Cardiac fibroblast (primary cell): ENCODE data around the gene TAOK1.

Experiments used
- DNase-seq, 2 donors: peaks; one replicate each; pipeline versions ENCODE4 v3.0.0 to v3.0.0-alpha.2; 2010; ENCODE audit warnings: low read depth in 2 of 2
- H3K4me3 ChIP-seq, 2 donors: replicated peaks in 1 of 2; 1 replicate in 1 of 2; 2 replicates in 1 of 2; pipeline ENCODE4 v1.5.1; 2011; ENCODE audit warnings: low read depth in 2 of 2, low read length in 2 of 2, mild to moderate bottlenecking in 2 of 2, moderate library complexity in 1 of 2
- CTCF ChIP-seq: IDR thresholded peaks from one replicate; pipeline ENCODE4 v1.5.1; 2011; ENCODE audit warnings: low read depth, mild to moderate bottlenecking, low read length, inconsistent platforms

The TAOK1 gene

DNA sequence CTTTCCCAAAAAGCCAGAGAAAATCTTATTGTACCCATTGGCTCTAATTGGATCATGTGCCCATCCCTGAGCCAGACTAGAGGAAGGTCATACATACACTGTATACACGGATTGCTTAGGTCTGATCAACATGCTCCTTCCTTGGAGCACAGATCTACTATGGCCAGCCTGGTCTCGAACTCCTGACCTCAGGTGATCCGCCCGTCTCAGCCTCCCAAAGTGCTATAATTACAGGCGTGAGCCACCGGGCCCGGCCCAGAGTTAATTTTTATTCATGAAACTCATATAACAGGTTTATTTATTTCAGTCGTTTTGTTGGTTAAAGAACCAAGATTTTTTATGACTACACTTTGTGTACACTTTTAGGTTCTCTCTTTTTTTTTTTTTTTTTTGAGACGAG lies 1.2 kb upstream of the TAOK1 start:
- TF ChIP-seq CTCF = no peak
- DNase-seq = no peak
- no peak overlapping the region for H3K4me3 ChIP-seq

DNA sequence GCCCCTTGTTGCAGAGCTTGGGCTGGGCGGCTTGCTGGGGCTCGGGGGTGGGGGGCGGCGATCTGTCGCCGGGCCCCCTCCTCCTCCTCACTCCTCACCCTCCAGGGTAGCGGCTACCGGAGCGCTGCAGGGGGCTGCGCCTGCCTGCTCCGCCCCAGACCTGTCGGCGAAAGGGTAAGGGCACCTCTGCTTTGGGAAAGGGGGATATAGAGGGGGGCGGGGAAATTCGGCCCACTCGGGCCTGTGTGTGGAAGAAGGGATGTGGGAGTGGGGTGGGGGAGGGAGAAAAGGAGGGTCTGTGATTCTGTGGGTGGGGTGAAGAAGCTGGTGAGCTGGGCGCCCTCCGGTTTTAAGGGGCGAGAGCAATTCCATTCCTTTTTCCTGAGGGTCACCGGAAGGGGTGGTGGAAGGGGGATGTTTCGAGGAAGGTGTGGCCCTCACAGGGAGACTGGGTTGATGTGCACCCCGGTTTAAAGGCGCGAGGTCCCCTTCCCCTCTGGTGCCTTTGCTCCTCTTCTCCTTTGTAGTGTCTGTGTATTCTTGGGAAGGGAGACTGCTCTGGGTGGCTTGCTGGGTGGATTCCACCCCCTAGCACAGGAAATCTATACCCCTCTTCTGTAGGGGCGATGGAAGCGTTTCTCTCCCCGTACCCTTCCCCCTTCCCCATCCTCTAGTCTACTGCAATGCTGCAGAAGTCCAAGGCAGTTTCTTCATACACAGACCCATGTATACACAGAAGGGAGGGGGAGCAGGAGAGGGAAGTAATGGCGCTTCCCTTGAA lies 878 bp downstream of the TAOK1 start:
- H3K4me3 ChIP-seq = peak overlapping the region; percentile 71 to 89
- no peak for TF ChIP-seq CTCF
- DNase-seq = peak; percentile 40 to 51

DNA sequence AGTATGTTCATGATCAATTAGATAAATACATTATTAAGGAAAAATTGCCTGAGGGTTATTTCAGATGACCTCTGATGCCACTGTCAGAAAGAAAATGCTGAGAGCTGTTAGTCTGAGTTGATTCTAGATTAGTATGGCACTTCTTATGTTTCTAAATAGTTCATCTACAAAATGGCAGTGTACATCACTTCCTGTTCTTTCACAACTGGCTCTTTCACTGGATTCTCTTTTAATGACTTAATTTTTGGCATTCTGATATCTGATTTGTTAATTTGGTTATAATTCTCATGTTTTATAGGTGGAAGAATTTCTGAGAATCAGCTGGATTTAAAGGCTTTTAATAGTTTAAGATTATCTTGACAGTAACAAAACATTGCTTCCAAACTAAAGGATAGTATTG lies 3.3 kb downstream of the TAOK1 start:
- TF ChIP-seq CTCF = no peak
- peak; percentile 54 to 58 for DNase-seq
- no peak overlapping the region for H3K4me3 ChIP-seq

DNA sequence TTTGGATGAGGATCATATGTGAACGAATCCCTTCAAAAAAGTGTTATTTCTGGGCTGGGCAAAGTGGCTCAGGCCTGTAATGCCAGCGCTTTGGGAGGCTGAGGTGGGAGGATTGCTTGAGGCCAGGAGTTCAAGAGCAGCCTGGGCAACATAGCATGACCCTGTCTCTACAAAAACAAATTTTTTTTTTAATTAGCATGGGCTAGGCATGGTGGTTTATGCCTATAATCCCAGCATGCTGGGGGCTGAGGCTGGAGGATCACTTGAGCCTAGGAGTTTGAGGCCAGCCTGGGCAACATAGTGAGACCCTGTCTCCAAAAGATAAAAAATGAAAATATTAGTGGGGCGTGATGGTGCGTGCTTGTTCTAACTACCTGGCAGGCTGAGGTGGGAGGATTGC lies 4.6 kb downstream of the TAOK1 start:
- no peak for TF ChIP-seq CTCF
- no peak for DNase-seq
- no peak overlapping the region for H3K4me3 ChIP-seq

- H3K4me3 ChIP-seq = no peak overlapping the region
- DNase-seq = no peak
- no peak for TF ChIP-seq CTCF
Measured at GRCh38 chr17:29396066-29396465, 5.9 kb downstream of the TAOK1 start.

DNA sequence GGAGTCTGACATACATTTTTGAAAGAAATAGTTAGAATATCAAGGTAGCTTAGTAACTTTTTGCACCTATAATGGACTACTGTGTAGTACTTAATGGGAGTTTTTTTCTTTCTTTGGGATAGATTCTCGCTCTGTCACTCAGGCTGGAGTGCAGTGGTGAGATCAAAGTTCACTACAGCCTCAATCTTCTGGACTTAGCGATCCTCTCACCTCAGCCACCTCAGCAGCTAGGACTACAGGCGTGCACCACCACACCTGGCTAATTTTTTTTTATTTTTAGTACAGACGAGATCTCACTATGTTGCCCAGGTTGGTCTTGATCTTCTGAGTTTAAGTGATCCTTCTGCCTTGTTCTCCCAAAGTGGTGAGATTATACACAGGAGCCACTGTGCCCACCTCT lies 9.5 kb downstream of the TAOK1 start:
- no peak overlapping the region for H3K4me3 ChIP-seq
- no peak for DNase-seq
- no peak for TF ChIP-seq CTCF

- no peak for DNase-seq
- no peak overlapping the region for H3K4me3 ChIP-seq
- TF ChIP-seq CTCF = no peak
Measured at GRCh38 chr17:29400818-29401217, 10.7 kb downstream of the TAOK1 start.
